Measurements from ENCODE around the gene ZNFX1.

The ZNFX1 gene

GRCh38 chr20:49285813-49286494 lies 8.1 kb upstream of the ZNFX1 start:
- no peak for TF ChIP-seq GATA3 (IDR thresholded peaks at IDR 0.05; ENCODE audit: low read depth, low read length)
- TF ChIP-seq GATA2 (IDR thresholded peaks at IDR 0.05; ENCODE audit: low read depth, low read length), result no peak

GRCh38 chr20:49285233-49285668 lies 7.4 kb upstream of the ZNFX1 start:
- TF ChIP-seq GATA2 (IDR thresholded peaks at IDR 0.05; ENCODE audit: low read depth, low read length) (no peak), GATA3 (IDR thresholded peaks at IDR 0.05; ENCODE audit: low read depth, low read length) (no peak)

GRCh38 chr20:49284818-49285217 lies 7.0 kb upstream of the ZNFX1 start:
- TF ChIP-seq GATA3 (IDR thresholded peaks at IDR 0.05; ENCODE audit: low read depth, low read length), result no peak
- TF ChIP-seq GATA2 (IDR thresholded peaks at IDR 0.05; ENCODE audit: low read depth, low read length), result no peak

- TF ChIP-seq GATA2 (IDR thresholded peaks at IDR 0.05; ENCODE audit: low read depth, low read length) (no peak), GATA3 (IDR thresholded peaks at IDR 0.05; ENCODE audit: low read depth, low read length) (no peak)
Observed at GRCh38 chr20:49283703-49284625, 6.1 kb upstream of the ZNFX1 start.

DNA sequence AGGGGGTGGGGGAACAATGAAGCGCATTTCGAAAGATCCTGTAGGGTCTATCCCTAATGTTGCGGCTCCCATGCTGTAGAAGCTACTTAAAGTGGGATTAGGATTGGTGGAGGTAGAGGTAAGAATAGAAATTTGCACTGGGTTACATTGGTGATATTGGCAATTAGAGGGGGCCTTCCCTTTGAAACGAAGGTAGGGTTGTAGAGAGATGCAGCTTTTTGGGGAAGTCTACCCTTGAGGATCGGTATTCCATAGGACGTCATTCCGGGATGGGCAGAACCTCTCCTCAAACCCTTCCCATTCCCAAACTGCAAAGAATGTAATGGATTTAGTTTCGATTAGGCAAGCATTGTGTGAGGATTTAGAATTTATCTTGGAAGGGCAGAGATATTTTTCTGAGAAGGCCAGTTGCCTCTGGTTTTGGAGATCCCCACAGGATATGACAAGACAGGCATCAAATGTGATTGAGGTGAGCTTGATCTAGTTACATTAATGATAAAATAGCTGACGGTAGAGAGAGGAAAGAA lies 5.4 kb upstream of the ZNFX1 start:
- TF ChIP-seq GATA3 (IDR thresholded peaks at IDR 0.05; ENCODE audit: low read depth, low read length) (no peak), GATA2 (IDR thresholded peaks at IDR 0.05; ENCODE audit: low read depth, low read length) (no peak)

DNA sequence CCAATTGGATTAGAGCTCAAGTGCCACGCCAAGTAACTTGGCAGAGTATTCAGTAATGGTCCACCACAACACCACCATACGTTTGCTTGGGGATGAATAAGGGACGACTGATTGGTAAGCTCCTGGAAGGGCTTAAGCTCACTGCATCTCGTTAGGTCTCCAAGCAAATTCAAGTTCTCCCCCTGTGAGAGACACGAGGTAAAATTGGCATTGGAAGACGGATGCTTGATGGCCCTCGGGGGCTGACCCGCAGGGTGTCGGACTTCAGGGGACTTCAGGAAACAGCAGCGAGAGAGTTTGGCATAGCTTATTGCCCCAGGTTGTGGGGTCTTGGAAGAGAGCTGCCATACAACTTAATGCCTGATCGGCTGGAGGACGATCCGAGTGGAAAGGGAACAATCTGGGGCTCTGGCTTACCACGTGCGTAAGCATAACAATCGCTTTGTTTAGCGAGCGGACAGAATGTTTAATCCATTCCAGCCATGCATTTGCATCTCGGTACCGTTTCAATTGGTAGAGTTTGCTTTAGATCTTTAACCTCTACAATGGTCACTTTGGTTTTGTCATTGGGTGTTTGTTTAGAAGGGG lies 4.8 kb upstream of the ZNFX1 start:
- TF ChIP-seq GATA2 (IDR thresholded peaks at IDR 0.05; ENCODE audit: low read depth, low read length) (no peak), GATA3 (IDR thresholded peaks at IDR 0.05; ENCODE audit: low read depth, low read length) (no peak)

DNA sequence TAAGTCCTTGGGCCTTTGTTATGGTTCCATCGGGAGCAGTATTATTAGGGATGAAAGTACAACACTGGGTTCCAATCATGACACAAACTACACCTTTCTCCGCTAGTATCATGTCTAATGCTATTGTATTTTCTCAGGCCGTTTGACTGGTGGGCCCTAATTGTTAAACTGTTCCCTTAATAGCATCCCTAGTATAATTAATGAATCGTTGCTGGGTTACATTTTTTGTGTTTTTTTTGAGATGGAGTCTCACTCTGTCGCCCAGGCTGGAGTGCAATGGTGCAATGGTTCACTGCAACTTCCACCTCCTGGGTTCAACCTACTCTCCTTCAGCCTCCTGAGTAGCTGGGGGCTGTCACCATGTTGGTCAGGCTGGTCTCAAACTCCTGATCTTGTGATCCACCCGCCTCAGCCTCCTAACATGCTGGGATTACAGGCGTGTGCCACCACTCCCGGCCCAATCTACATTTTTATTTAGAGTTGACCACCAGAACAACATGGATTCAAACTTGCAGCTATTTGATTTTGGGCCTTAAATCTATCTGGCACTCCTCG lies 4.1 kb upstream of the ZNFX1 start:
- no peak for TF ChIP-seq GATA3 (IDR thresholded peaks at IDR 0.05; ENCODE audit: low read depth, low read length)
- no peak for TF ChIP-seq GATA2 (IDR thresholded peaks at IDR 0.05; ENCODE audit: low read depth, low read length)

DNA sequence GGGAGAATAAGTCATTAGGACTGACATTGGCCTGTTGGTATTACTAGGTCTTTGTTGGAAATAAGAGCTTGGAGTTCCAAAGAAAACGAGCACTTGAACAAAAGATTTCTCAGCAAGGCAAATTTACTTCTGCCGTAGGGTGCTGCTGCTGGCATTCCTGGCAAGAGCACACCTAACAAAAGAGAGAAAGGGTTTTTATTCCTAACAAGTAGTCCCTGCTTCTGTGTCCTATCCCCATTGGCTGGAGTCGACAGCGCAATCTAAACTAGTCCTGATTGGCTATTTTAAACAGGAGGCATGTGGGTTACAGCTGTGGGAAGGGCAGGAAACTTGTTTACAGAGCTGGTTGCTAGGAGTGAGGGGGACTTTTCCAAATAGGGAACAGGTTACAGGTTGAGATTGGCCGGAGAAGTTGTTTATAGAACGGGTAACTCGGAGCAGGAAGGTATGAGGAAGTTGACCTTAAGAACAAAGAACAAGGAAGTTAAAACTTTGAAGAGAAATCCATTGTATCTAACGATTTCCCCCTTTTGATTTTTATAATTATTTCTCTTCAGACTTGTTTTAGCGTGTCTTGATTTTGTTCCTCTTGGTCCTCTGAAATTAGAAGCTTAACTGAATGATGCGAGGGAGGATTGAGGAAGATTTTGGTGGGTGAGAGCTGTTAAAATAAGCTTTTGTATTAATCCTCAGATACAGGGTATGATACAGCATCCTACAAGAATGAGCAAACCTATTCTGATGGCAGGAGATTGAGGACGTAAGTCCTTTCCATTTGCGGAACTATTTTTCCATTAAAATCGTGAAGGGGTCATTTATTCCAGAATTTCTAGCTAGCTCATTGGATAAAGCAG lies 3.4 kb upstream of the ZNFX1 start:
- TF ChIP-seq GATA2 (IDR thresholded peaks at IDR 0.05; ENCODE audit: low read depth, low read length) (no peak), GATA3 (IDR thresholded peaks at IDR 0.05; ENCODE audit: low read depth, low read length) (no peak)

- TF ChIP-seq GATA3 (IDR thresholded peaks at IDR 0.05; ENCODE audit: low read depth, low read length), result no peak
- no peak for TF ChIP-seq GATA2 (IDR thresholded peaks at IDR 0.05; ENCODE audit: low read depth, low read length)
Observed at GRCh38 chr20:49280463-49281058, 2.7 kb upstream of the ZNFX1 start.

GRCh38 chr20:49279677-49280462 lies 2.0 kb upstream of the ZNFX1 start:
- TF ChIP-seq GATA3 (IDR thresholded peaks at IDR 0.05; ENCODE audit: low read depth, low read length), result no peak
- TF ChIP-seq GATA2 (IDR thresholded peaks at IDR 0.05; ENCODE audit: low read depth, low read length), result no peak

GRCh38 chr20:49278818-49279676 lies 1.2 kb upstream of the ZNFX1 start:
- TF ChIP-seq GATA3 (IDR thresholded peaks at IDR 0.05; ENCODE audit: low read depth, low read length) (no peak), GATA2 (IDR thresholded peaks at IDR 0.05; ENCODE audit: low read depth, low read length) (no peak)
